CD4-positive, alpha-beta T cell (primary cell): ENCODE measurements around the gene CCDC187. TPM values are rescaled to one million over a fixed set of nuclear protein-coding genes. Genes with fewer than 3 reads are reported as not detected.

Source experiments
- ATAC-seq: fragments of 200-7000 bp; cut with Tn5 transposase; one replicate; pipeline ENCODE4 v1.10.0; 2022; ENCODE audit warnings: mild to moderate bottlenecking; ENCODE audit not compliant: poor library complexity
- CTCF ChIA-PET: fragments of 350-600 bp; sonication (Branson Sonifier 250); formaldehyde crosslinking; loops from one replicate; lab custom pipeline; 2021; ENCODE audit warnings: antibody characterized with exemption, inconsistent platforms; lab: Charles Lee
- POLR2A ChIA-PET: fragments of 350-600 bp; sonication (Branson Sonifier 250); formaldehyde crosslinking; loops from one replicate; lab custom pipeline; 2021; ENCODE audit warnings: antibody characterized with exemption, inconsistent platforms; lab: Charles Lee
- DNase-seq, 14 experiments: peaks; one replicate each; pipeline ENCODE4 v3.0.0-alpha.2; 2013 to 2020; ENCODE audit warnings: mixed read lengths in 2 of 14
- H3K27ac ChIP-seq, 2 donors: one replicate each; pipeline versions ENCODE4 v1.5.1 to v1.7.0; 2013; ENCODE audit warnings: low read length in 2 of 2, low read depth in 1 of 2, mild to moderate bottlenecking in 1 of 2
- H3K27me3 ChIP-seq, 2 experiments: 1 replicate in 1 of 2; 2 replicates in 1 of 2; pipeline versions ENCODE4 v1.6.1 to v1.7.0; 2013; ENCODE audit warnings: low read length in 2 of 2, control low read depth in 1 of 2, mild to moderate bottlenecking in 1 of 2, moderate library complexity in 1 of 2; ENCODE audit not compliant: insufficient read depth in 2 of 2, control insufficient read depth in 1 of 2
- H3K36me3 ChIP-seq: one replicate; pipeline ENCODE4 v1.6.1; 2013; ENCODE audit warnings: low read length, control low read depth; ENCODE audit not compliant: insufficient read depth
- H3K4me1 ChIP-seq: one replicate; pipeline ENCODE4 v1.6.1; 2013; ENCODE audit warnings: low read length, control low read depth; ENCODE audit not compliant: insufficient read depth
- H3K4me3 ChIP-seq: one replicate; pipeline ENCODE4 v1.5.1; 2013; ENCODE audit warnings: mild to moderate bottlenecking, low read length, moderate library complexity
- H3K9me3 ChIP-seq, 2 experiments: 1 replicate in 1 of 2; 2 replicates in 1 of 2; pipeline versions ENCODE4 v1.6.1 to v1.7.0; 2013; ENCODE audit warnings: low read length in 2 of 2, mild to moderate bottlenecking in 2 of 2, control low read depth in 1 of 2, moderate library complexity in 1 of 2; ENCODE audit not compliant: control insufficient read depth in 1 of 2, insufficient read depth in 1 of 2
- H3K27ac Mint-ChIP-seq: one replicate; pipeline ENCODE4 v1.8.0; 2020; ENCODE audit warnings: mixed read lengths
- H3K27me3 Mint-ChIP-seq: one replicate; pipeline ENCODE4 v1.8.0; 2021; ENCODE audit warnings: mixed read lengths
- H3K36me3 Mint-ChIP-seq: one replicate; pipeline ENCODE4 v1.8.0; 2021; ENCODE audit warnings: low read depth, mixed read lengths
- H3K4me1 Mint-ChIP-seq: one replicate; pipeline ENCODE4 v1.8.0; 2021; ENCODE audit warnings: low read depth, mixed read lengths
- H3K4me3 Mint-ChIP-seq: one replicate; pipeline ENCODE4 v1.8.0; 2020; ENCODE audit warnings: mild to moderate bottlenecking, mixed read lengths
- H3K9me3 Mint-ChIP-seq: one replicate; pipeline ENCODE4 v1.8.0; 2020; ENCODE audit warnings: mixed read lengths
- CTCF ChIP-seq: fragments of 200-600 bp; IDR thresholded peaks from one replicate; pipeline ENCODE4 v1.8.0; 2022; ENCODE audit warnings: antibody characterized with exemption, mild to moderate bottlenecking
- intact Hi-C, 2 experiments: fragments of 100-400 bp; cut with DNase I in 1 of 2; cut with micrococcal nuclease in 1 of 2; formaldehyde crosslinking; loops; one replicate each; pipeline versions ENCODE4 v1.15.1 to v1.9.0; 2023 to 2025; cut with DNase I, micrococcal nuclease
- total RNA-seq, 174 experiments: library from RNA in 2 of 174; stranded (reverse) in 2 of 174; gene quantifications; one replicate each; pipeline ENCODE4 v1.2.3 and lab custom pipeline; 2021 to 2026

CCDC187 gene
- total RNA-seq, 2 experiments from 2014 or later, result not detected

GRCh38 chr9:136278221-136278620 lies 25.7 kb downstream of the CCDC187 start:
- H3K36me3 Mint-ChIP-seq, result no peaks in the 10 kb centered on the region
- ChIA-PET CTCF (no interaction called here), POLR2A (no interaction called here)
- DNase-seq (no peak), ATAC-seq (no peak)
- no peaks in the 10 kb centered on the region for H3K4me1 Mint-ChIP-seq
- peaks cover 0 to 5% of the 10 kb centered on the region in 2 experiments for H3K9me3 ChIP-seq
- H3K36me3 ChIP-seq, result no peaks in the 10 kb centered on the region
- H3K27me3 ChIP-seq, result no peaks in the 10 kb centered on the region
- no peak overlapping the region for H3K4me3 ChIP-seq
- H3K27me3 Mint-ChIP-seq, result peaks cover 3% of the 10 kb centered on the region
- H3K27ac ChIP-seq, result no peak overlapping the region
- H3K9me3 Mint-ChIP-seq, result no peaks in the 10 kb centered on the region
- no peak overlapping the region for H3K27ac Mint-ChIP-seq
- intact Hi-C loops, result no loop called here
- peaks cover 1% of the 10 kb centered on the region for H3K4me1 ChIP-seq
- TF ChIP-seq CTCF, result no peak
- no peak overlapping the region for H3K4me3 Mint-ChIP-seq

GRCh38 chr9:136277746-136278145 lies 26.1 kb downstream of the CCDC187 start:
- no peaks in the 10 kb centered on the region for H3K36me3 Mint-ChIP-seq
- H3K27me3 ChIP-seq, result no peaks in the 10 kb centered on the region
- intact Hi-C loops, result no loop called here
- no peak overlapping the region for H3K4me3 Mint-ChIP-seq
- H3K4me1 Mint-ChIP-seq, result no peaks in the 10 kb centered on the region
- no peak for ATAC-seq
- H3K27me3 Mint-ChIP-seq, result peaks cover 7% of the 10 kb centered on the region
- no peaks in the 10 kb centered on the region for H3K9me3 Mint-ChIP-seq
- H3K36me3 ChIP-seq, result no peaks in the 10 kb centered on the region
- no peak overlapping the region for H3K27ac Mint-ChIP-seq
- DNase-seq, result no peak
- H3K9me3 ChIP-seq, result peaks cover 0 to 5% of the 10 kb centered on the region in 2 experiments
- no peak overlapping the region for H3K27ac ChIP-seq
- ChIA-PET POLR2A (no interaction called here), CTCF (no interaction called here)
- TF ChIP-seq CTCF, result no peak
- H3K4me3 ChIP-seq, result no peak overlapping the region
- no peaks in the 10 kb centered on the region for H3K4me1 ChIP-seq

GRCh38 chr9:136276716-136277115 lies 27.2 kb downstream of the CCDC187 start:
- Histone ChIP-seq H3K4me1 (no peaks in the 10 kb centered on the region), H3K9me3 (peaks cover 0 to 5% of the 10 kb centered on the region in 2 experiments), H3K4me3 (no peak overlapping the region), H3K27ac (no peak overlapping the region), H3K27me3 (no peaks in the 10 kb centered on the region), H3K36me3 (no peaks in the 10 kb centered on the region)
- H3K4me3 Mint-ChIP-seq, result no peak overlapping the region
- no peaks in the 10 kb centered on the region for H3K9me3 Mint-ChIP-seq
- no peaks in the 10 kb centered on the region for H3K4me1 Mint-ChIP-seq
- H3K36me3 Mint-ChIP-seq, result no peaks in the 10 kb centered on the region
- intact Hi-C loops, result no loop called here
- ChIA-PET POLR2A (interaction anchor here (0.6 kb wide), 1 partner anchor 1583 kb away, joined by 3 read pairs; no protein-coding TSS in a partner anchor), CTCF (no interaction called here)
- DNase-seq (no peak), ATAC-seq (no peak)
- TF ChIP-seq CTCF, result no peak
- no peak overlapping the region for H3K27ac Mint-ChIP-seq
- peaks cover 7% of the 10 kb centered on the region for H3K27me3 Mint-ChIP-seq
